B cell (primary cell): ENCODE results near the gene LIMCH1.

Source experiments
- CTCF ChIP-seq: fragments of 200-600 bp; IDR thresholded peaks from one replicate; pipeline ENCODE4 v1.8.0; 2022; ENCODE audit warnings: antibody characterized with exemption, mild to moderate bottlenecking
- EZH2 ChIP-seq: IDR thresholded peaks from 2 replicates; pipeline ENCODE4 v1.6.1; 2012; ENCODE audit warnings: borderline replicate concordance, low read depth, mild to moderate bottlenecking, moderate library complexity, low read length; ENCODE audit not compliant: insufficient read depth, poor library complexity, severe bottlenecking

DNA sequence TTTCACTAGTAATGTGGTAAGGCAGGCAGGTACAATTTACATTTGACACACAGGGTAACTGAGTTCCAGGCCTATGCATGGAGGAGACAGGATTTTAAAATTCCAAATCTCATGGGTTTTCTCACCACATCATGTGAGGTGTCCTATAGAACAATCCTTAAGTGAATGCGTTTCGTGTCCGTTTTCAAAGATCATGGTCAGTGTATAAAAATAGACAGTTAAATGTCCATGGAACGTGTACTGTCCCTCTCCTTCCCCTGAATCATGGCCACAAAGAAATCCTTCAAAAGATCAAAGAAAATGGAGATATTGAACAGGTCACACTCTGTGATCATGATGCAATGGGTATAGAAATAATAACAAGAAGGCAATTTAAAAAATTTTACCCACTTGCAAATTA lies 42.0 kb downstream of the LIMCH1 start:
- no peak for TF ChIP-seq CTCF
- TF ChIP-seq EZH2 = no peak
